Trophoblast cell (in vitro differentiated cells and primary cell): ENCODE results near the gene SLC22A23.

Source experiments
- DNase-seq, 2 donors: peaks; one replicate each; pipeline ENCODE4 v3.0.0-alpha.2; 2016
- H2AFZ ChIP-seq: 2 replicates; pipeline ENCODE4 v1.6.1; 2013; ENCODE audit warnings: low read length, moderate library complexity, mild to moderate bottlenecking; ENCODE audit not compliant: insufficient read depth, poor library complexity
- H2AK5ac ChIP-seq: 2 replicates; pipeline ENCODE4 v1.6.1; 2013; ENCODE audit warnings: mild to moderate bottlenecking, low read length
- H2BK120ac ChIP-seq: 2 replicates; pipeline ENCODE4 v1.6.1; 2013; ENCODE audit warnings: low read length, mild to moderate bottlenecking, moderate library complexity; ENCODE audit not compliant: insufficient read depth, poor library complexity
- H2BK12ac ChIP-seq: 2 replicates; pipeline ENCODE4 v1.6.1; 2013; ENCODE audit warnings: mild to moderate bottlenecking, low read length, moderate library complexity
- H2BK5ac ChIP-seq: 2 replicates; pipeline ENCODE4 v1.6.1; 2013; ENCODE audit warnings: low read length, low read depth, moderate library complexity, mild to moderate bottlenecking; ENCODE audit not compliant: poor library complexity
- H3K14ac ChIP-seq: 2 replicates; pipeline ENCODE4 v1.6.1; 2013; ENCODE audit warnings: mild to moderate bottlenecking, low read length
- H3K18ac ChIP-seq: 2 replicates; pipeline ENCODE4 v1.6.1; 2013; ENCODE audit warnings: mild to moderate bottlenecking, low read length
- H3K23ac ChIP-seq: 2 replicates; pipeline ENCODE4 v1.6.1; 2013; ENCODE audit warnings: low read length
- H3K27ac ChIP-seq: 2 replicates; pipeline ENCODE4 v1.5.1; 2013; ENCODE audit warnings: low read depth, mild to moderate bottlenecking, inconsistent platforms, low read length, moderate library complexity
- H3K27me3 ChIP-seq: 2 replicates; pipeline ENCODE4 v1.6.1; 2013; ENCODE audit warnings: inconsistent platforms, mild to moderate bottlenecking, low read length, moderate library complexity; ENCODE audit not compliant: insufficient read depth
- H3K36me3 ChIP-seq, 2 experiments: 1 replicate in 1 of 2; 2 replicates in 1 of 2; pipeline ENCODE4 v1.6.1; 2013; ENCODE audit warnings: low read length in 2 of 2, mild to moderate bottlenecking in 2 of 2, moderate library complexity in 1 of 2; ENCODE audit not compliant: insufficient read depth in 2 of 2, control insufficient read depth in 1 of 2
- H3K4ac ChIP-seq: 2 replicates; pipeline ENCODE4 v1.6.1; 2013; ENCODE audit warnings: low read depth, mild to moderate bottlenecking, low read length, moderate library complexity
- H3K4me1 ChIP-seq, 2 experiments: 1 replicate in 1 of 2; 2 replicates in 1 of 2; pipeline ENCODE4 v1.6.1; 2013; ENCODE audit warnings: low read length in 2 of 2, mild to moderate bottlenecking in 2 of 2, moderate library complexity in 1 of 2; ENCODE audit not compliant: insufficient read depth in 2 of 2, control insufficient read depth in 1 of 2
- H3K4me2 ChIP-seq: 2 replicates; pipeline ENCODE4 v1.6.1; 2013; ENCODE audit warnings: inconsistent platforms, mild to moderate bottlenecking, low read length, moderate library complexity
- H3K4me3 ChIP-seq: 2 replicates; pipeline ENCODE4 v1.5.1; 2013; ENCODE audit warnings: mild to moderate bottlenecking, low read depth, low read length, inconsistent platforms
- H3K79me1 ChIP-seq: one replicate; pipeline ENCODE4 v1.6.1; 2013; ENCODE audit warnings: low read length
- H3K79me2 ChIP-seq: 2 replicates; pipeline ENCODE4 v1.6.1; 2013; ENCODE audit warnings: low read length, mild to moderate bottlenecking; ENCODE audit not compliant: control insufficient read depth, insufficient read depth, poor library complexity
- H3K9ac ChIP-seq: 2 replicates; pipeline ENCODE4 v1.6.1; 2013; ENCODE audit warnings: mild to moderate bottlenecking, low read length
- H3K9me3 ChIP-seq: 2 replicates; pipeline ENCODE4 v1.6.1; 2013; ENCODE audit warnings: low read depth, mild to moderate bottlenecking, control low read depth, inconsistent platforms, low read length; ENCODE audit not compliant: insufficient read depth
- H4K12ac ChIP-seq: 2 replicates; pipeline ENCODE4 v1.6.1; 2013; ENCODE audit warnings: low read depth, mild to moderate bottlenecking, low read length, moderate library complexity
- H4K8ac ChIP-seq: 2 replicates; pipeline ENCODE4 v1.6.1; 2013; ENCODE audit warnings: low read depth, mild to moderate bottlenecking, low read length, moderate library complexity
- H4K91ac ChIP-seq: one replicate; pipeline ENCODE4 v1.6.1; 2013; ENCODE audit warnings: low read depth, mild to moderate bottlenecking, low read length, moderate library complexity
- WGBS: extraction: QIAGEN DNeasy Blood & Tissue Kit; methylation state at CpG from one replicate; pipeline ENCODE4 v1.1.7; 2013; ENCODE audit warnings: missing lambda C conversion rate; ENCODE audit not compliant: insufficient read length, insufficient coverage; ENCODE audit errors: extremely low coverage; 5-methylcytosine and 5-hydroxymethylcytosine counted together

SLC22A23 gene

GRCh38 chr6:3293271-3294155 lies 163.3 kb downstream of the SLC22A23 start:
- H2AK5ac ChIP-seq = no peak overlapping the region
- H2BK120ac ChIP-seq = no peak overlapping the region
- H4K12ac ChIP-seq = no peak overlapping the region
- H3K9ac ChIP-seq = no peak overlapping the region
- no peak overlapping the region for H3K4me2 ChIP-seq
- no peaks in the 10 kb centered on the region for H3K79me1 ChIP-seq
- no peak overlapping the region for H4K91ac ChIP-seq
- H3K27me3 ChIP-seq = no peaks in the 10 kb centered on the region
- no peaks in the 10 kb centered on the region for H3K4me1 ChIP-seq
- H2BK5ac ChIP-seq = no peak overlapping the region
- H2AFZ ChIP-seq = no peak overlapping the region
- H3K14ac ChIP-seq = no peak overlapping the region
- no CpG with 5 or more reads among the region's 26 CpGs for WGBS
- no peak overlapping the region for H2BK12ac ChIP-seq
- H3K4me3 ChIP-seq = no peak overlapping the region
- H3K36me3 ChIP-seq = peaks cover 54 to 56% of the 10 kb centered on the region in 2 experiments
- H3K18ac ChIP-seq = no peak overlapping the region
- no peak for DNase-seq
- no peak overlapping the region for H3K4ac ChIP-seq
- no peak overlapping the region for H3K23ac ChIP-seq
- H3K79me2 ChIP-seq = no peaks in the 10 kb centered on the region
- no peak overlapping the region for H3K27ac ChIP-seq
- no peak overlapping the region for H4K8ac ChIP-seq
- H3K9me3 ChIP-seq = no peaks in the 10 kb centered on the region

- no peak overlapping the region for H4K91ac ChIP-seq
- H3K14ac ChIP-seq = no peak overlapping the region
- no peak overlapping the region for H3K23ac ChIP-seq
- H3K4me1 ChIP-seq = no peaks in the 10 kb centered on the region
- H3K9me3 ChIP-seq = no peaks in the 10 kb centered on the region
- H3K9ac ChIP-seq = no peak overlapping the region
- no peaks in the 10 kb centered on the region for H3K79me1 ChIP-seq
- no peak overlapping the region for H3K4me2 ChIP-seq
- no peak overlapping the region for H4K12ac ChIP-seq
- H2AK5ac ChIP-seq = no peak overlapping the region
- H3K36me3 ChIP-seq = peaks cover 58 to 59% of the 10 kb centered on the region in 2 experiments
- no peak overlapping the region for H3K18ac ChIP-seq
- no peaks in the 10 kb centered on the region for H3K79me2 ChIP-seq
- no peaks in the 10 kb centered on the region for H3K27me3 ChIP-seq
- no peak overlapping the region for H4K8ac ChIP-seq
- H3K4me3 ChIP-seq = no peak overlapping the region
- no peak for DNase-seq
- no peak overlapping the region for H2BK5ac ChIP-seq
- H3K27ac ChIP-seq = no peak overlapping the region
- WGBS = no CpG with 5 or more reads among the region's 32 CpGs
- no peak overlapping the region for H2AFZ ChIP-seq
- H3K4ac ChIP-seq = no peak overlapping the region
- H2BK120ac ChIP-seq = no peak overlapping the region
- no peak overlapping the region for H2BK12ac ChIP-seq
These were observed 164.2 kb downstream of the SLC22A23 start for GRCh38 chr6:3292431-3293197.

GRCh38 chr6:3291987-3292386 lies 164.9 kb downstream of the SLC22A23 start:
- Histone ChIP-seq H3K23ac (no peak overlapping the region), H3K79me1 (no peaks in the 10 kb centered on the region), H3K9me3 (peaks cover 3% of the 10 kb centered on the region), H3K4ac (no peak overlapping the region), H3K27ac (no peak overlapping the region), H2BK5ac (no peak overlapping the region), H2BK120ac (no peak overlapping the region), H2AK5ac (no peak overlapping the region), H3K27me3 (no peaks in the 10 kb centered on the region), H4K8ac (no peak overlapping the region), H4K91ac (no peak overlapping the region), H4K12ac (no peak overlapping the region), H3K36me3 (peaks cover 56 to 60% of the 10 kb centered on the region in 2 experiments), H3K79me2 (no peaks in the 10 kb centered on the region), H3K18ac (no peak overlapping the region), H3K4me3 (no peak overlapping the region), H3K9ac (no peak overlapping the region), H3K4me2 (no peak overlapping the region), H2AFZ (no peak overlapping the region), H2BK12ac (no peak overlapping the region), H3K14ac (no peak overlapping the region), H3K4me1 (no peaks in the 10 kb centered on the region)
- WGBS = no CpG with 5 or more reads among the region's 7 CpGs
- DNase-seq = no peak

DNA sequence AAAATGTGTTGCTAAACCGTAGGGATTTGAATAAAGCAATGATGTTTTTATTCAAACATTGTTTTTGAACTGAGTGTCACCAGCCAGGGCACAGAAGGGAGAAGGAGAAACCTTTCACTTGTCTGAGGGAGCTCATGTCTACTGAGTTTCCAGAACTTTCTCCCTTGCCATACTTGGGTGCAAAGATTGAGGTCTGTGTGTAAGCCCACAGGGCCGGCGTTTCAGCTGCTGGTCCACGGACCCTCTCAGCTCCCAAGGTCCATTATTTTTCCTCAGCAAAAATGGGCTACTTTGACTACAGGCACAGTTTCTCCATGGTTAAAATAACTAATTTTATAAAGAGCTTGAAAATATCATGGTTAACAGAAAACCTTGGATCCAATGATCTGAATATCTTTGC lies 165.5 kb downstream of the SLC22A23 start:
- H2BK12ac ChIP-seq = no peak overlapping the region
- H3K27ac ChIP-seq = no peak overlapping the region
- H2BK5ac ChIP-seq = no peak overlapping the region
- H3K4ac ChIP-seq = no peak overlapping the region
- H3K18ac ChIP-seq = no peak overlapping the region
- no peak overlapping the region for H3K23ac ChIP-seq
- H4K91ac ChIP-seq = no peak overlapping the region
- H3K79me2 ChIP-seq = no peaks in the 10 kb centered on the region
- no CpG with 5 or more reads among the region's 4 CpGs for WGBS
- H3K9me3 ChIP-seq = peaks cover 3% of the 10 kb centered on the region
- H3K79me1 ChIP-seq = no peaks in the 10 kb centered on the region
- H3K4me3 ChIP-seq = no peak overlapping the region
- no peak overlapping the region for H2BK120ac ChIP-seq
- H4K8ac ChIP-seq = no peak overlapping the region
- H3K9ac ChIP-seq = no peak overlapping the region
- no peaks in the 10 kb centered on the region for H3K4me1 ChIP-seq
- H2AK5ac ChIP-seq = no peak overlapping the region
- peaks cover 54 to 58% of the 10 kb centered on the region in 2 experiments for H3K36me3 ChIP-seq
- H3K4me2 ChIP-seq = no peak overlapping the region
- H2AFZ ChIP-seq = no peak overlapping the region
- no peak for DNase-seq
- no peak overlapping the region for H3K14ac ChIP-seq
- no peaks in the 10 kb centered on the region for H3K27me3 ChIP-seq
- H4K12ac ChIP-seq = no peak overlapping the region
